ENCODE results near the gene AUNIP. TPM values are rescaled to one million over a fixed set of nuclear protein-coding genes. Genes with fewer than 3 reads are reported as not detected.

AUNIP gene
- total and polyA plus RNA-seq, 2 of the 8 experiments (the other 6 are each of a cell fraction or from before 2014, with no cell fraction given), result 18.6 to 23.2 TPM

GRCh38 chr1:25820247-25821111, 38.8 kb downstream of the AUNIP start (continued):
- TF ChIP-seq CTCF (IDR thresholded peaks at IDR 0.05; ENCODE audit: control extremely low read depth in 1 of 3, insufficient read depth in 1 of 3, low read depth in 1 of 3, low read length in 3 of 3) (no peak), EZH2 (IDR thresholded peaks at IDR 0.05; ENCODE audit: low read depth, low read length, severe bottlenecking) (no peak), USF2 (IDR thresholded peaks at IDR 0.05; ENCODE audit: low read length) (no peak), RXRA (IDR thresholded peaks at IDR 0.05; ENCODE audit: insufficient read depth, low read depth, low read length) (no peak), SRF (IDR thresholded peaks at IDR 0.05; ENCODE audit: low read depth, low read length) (no peak), BRCA1 (IDR thresholded peaks at IDR 0.05; ENCODE audit: low read depth, low read length) (no peak), CBX5 (IDR thresholded peaks at IDR 0.05; ENCODE audit: low read depth, low read length) (no peak), JUND (IDR thresholded peaks at IDR 0.05; ENCODE audit: low read length) (no peak), POLR2A (IDR thresholded peaks at IDR 0.05; ENCODE audit: control extremely low read depth in 1 of 2, low read depth in 2 of 2, low read length in 2 of 2) (no peak), FOSL1 (IDR thresholded peaks at IDR 0.05; ENCODE audit: insufficient read depth, low read depth, low read length) (no peak), KDM4A (IDR thresholded peaks at IDR 0.05; ENCODE audit: low read depth, low read length, severe bottlenecking) (peak; percentile 18), PHF8 (conservative IDR thresholded peaks at IDR 0.05; ENCODE audit: low read depth, low read length) (no peak; the same call in 1 of the 2 replicates), RNF2 (IDR thresholded peaks at IDR 0.05; ENCODE audit: borderline replicate concordance, low read depth, low read length, missing control alignments, poor library complexity, severe bottlenecking) (no peak), CREB1 (IDR thresholded peaks at IDR 0.05) (0 out of 2 replicates have a peak, but pooled peaks have one; percentile 8), MAX (IDR thresholded peaks at IDR 0.05) (no peak), CHD2 (IDR thresholded peaks at IDR 0.05; ENCODE audit: low read length) (peak; percentile 71)

All from H1 (cell line).